HepG2 (cell line): Measurements from ENCODE around the gene PRM2. TPM values are rescaled to one million over a fixed set of nuclear protein-coding genes. Genes with fewer than 3 reads are reported as not detected.
A peak's percentile ranks its signal among the peaks of the same experiment; 100 is the strongest.

ENCODE experiments used
- AGO1 ChIP-seq: fragments of 200-400 bp; formaldehyde crosslinking; IDR thresholded peaks from 2 replicates; pipeline ENCODE4 v1.6.1; 2017; ENCODE audit warnings: mild to moderate bottlenecking, low read depth, low read length, moderate library complexity; ENCODE audit not compliant: poor library complexity, severe bottlenecking
- DNMT3B ChIP-seq: conservative IDR thresholded peaks from 2 replicates; pipeline ENCODE4 v1.6.1; 2016; ENCODE audit warnings: missing biosample characterization, control low read depth
- HMG20A ChIP-seq: IDR thresholded peaks from 2 replicates; pipeline ENCODE4 v1.6.1; 2016; ENCODE audit warnings: borderline replicate concordance
- HMGXB3 ChIP-seq: sonication (generic); formaldehyde crosslinking; IDR thresholded peaks from 2 replicates; pipeline ENCODE4 v1.4.0; 2020; ENCODE audit warnings: missing genetic modification reagents, borderline replicate concordance
- HOMEZ ChIP-seq: IDR thresholded peaks from 2 replicates; pipeline ENCODE4 v1.6.1; 2016; ENCODE audit warnings: low read depth
- IRF1 ChIP-seq: sonication (generic); formaldehyde crosslinking; IDR thresholded peaks from 2 replicates; pipeline ENCODE4 v1.4.0; 2020; ENCODE audit warnings: low read depth, mild to moderate bottlenecking, missing genetic modification reagents
- KDM6A ChIP-seq: IDR thresholded peaks from 2 replicates; pipeline ENCODE4 v1.6.1; 2016; ENCODE audit warnings: low read depth
- KLF13 ChIP-seq: sonication (generic); formaldehyde crosslinking; IDR thresholded peaks from 2 replicates; pipeline ENCODE4 v1.4.0; 2020; ENCODE audit warnings: mild to moderate bottlenecking, missing genetic modification reagents
- MYNN ChIP-seq: sonication (generic); formaldehyde crosslinking; IDR thresholded peaks from 2 replicates; pipeline ENCODE4 v1.4.0; 2020; ENCODE audit warnings: mild to moderate bottlenecking, low read depth, missing genetic modification reagents
- SYNCRIP ChIP-seq: fragments of 200-400 bp; formaldehyde crosslinking; IDR thresholded peaks from 2 replicates; pipeline ENCODE4 v1.6.1; 2018; ENCODE audit warnings: mild to moderate bottlenecking, low read depth, low read length; ENCODE audit not compliant: insufficient read depth
- THAP11 ChIP-seq: IDR thresholded peaks from 2 replicates; pipeline ENCODE4 v1.6.1; 2016; ENCODE audit warnings: missing biosample characterization, missing genetic modification reagents
- THAP8 ChIP-seq: sonication (generic); formaldehyde crosslinking; IDR thresholded peaks from 2 replicates; pipeline ENCODE4 v1.5.1; 2020; ENCODE audit warnings: missing genetic modification reagents, mild to moderate bottlenecking, borderline replicate concordance
- U2AF2 ChIP-seq: fragments of 200-400 bp; formaldehyde crosslinking; IDR thresholded peaks from 2 replicates; pipeline ENCODE4 v1.6.1; 2017; ENCODE audit warnings: low read depth, mild to moderate bottlenecking, low read length
- ZBTB38 ChIP-seq: sonication (generic); formaldehyde crosslinking; IDR thresholded peaks from 2 replicates; pipeline ENCODE4 v1.5.1; 2020; ENCODE audit warnings: mild to moderate bottlenecking, missing genetic modification reagents
- ZEB1 ChIP-seq: IDR thresholded peaks from 2 replicates; pipeline ENCODE4 v1.6.1; 2012; ENCODE audit warnings: mild to moderate bottlenecking, low read depth, inconsistent platforms; ENCODE audit not compliant: insufficient replicate concordance
- ZFP90 ChIP-seq: sonication (generic); formaldehyde crosslinking; IDR thresholded peaks from 2 replicates; pipeline ENCODE4 v1.8.0; 2022; ENCODE audit warnings: missing genetic modification reagents, mild to moderate bottlenecking, inconsistent platforms, borderline replicate concordance
- ZFY ChIP-seq: sonication (generic); formaldehyde crosslinking; IDR thresholded peaks from 2 replicates; pipeline ENCODE4 v1.4.0; 2020; ENCODE audit warnings: missing genetic modification reagents
- ZIK1 ChIP-seq: sonication (generic); formaldehyde crosslinking; IDR thresholded peaks from 2 replicates; pipeline ENCODE4 v1.5.0; 2020; ENCODE audit warnings: mild to moderate bottlenecking, low read depth, missing genetic modification reagents, borderline replicate concordance
- ZMYM4 ChIP-seq: sonication (generic); formaldehyde crosslinking; IDR thresholded peaks from 2 replicates; pipeline ENCODE4 v1.8.1; 2023; ENCODE audit warnings: mild to moderate bottlenecking, missing genetic modification reagents
- ZNF510 ChIP-seq: sonication (generic); formaldehyde crosslinking; IDR thresholded peaks from 2 replicates; pipeline ENCODE4 v1.4.0; 2020; ENCODE audit warnings: low read depth, mild to moderate bottlenecking, missing genetic modification reagents
- ZNF766 ChIP-seq: sonication (generic); formaldehyde crosslinking; IDR thresholded peaks from 2 replicates; pipeline ENCODE4 v1.5.0; 2020; ENCODE audit warnings: missing genetic modification reagents, borderline replicate concordance
- polyA plus RNA-seq, 8 experiments: library from polyadenylated mRNA; depleted of rRNA in 3 of 8; stranded (reverse) in 7 of 8; unstranded in 1 of 8; fragments of >200 nt; fragmentation: Illumina TruSeq in 4 of 8; extraction: Trizol in 4 of 8; gene quantifications; 2 replicates each; pipeline versions ENCODE4 v1.2.1 to v1.2.3, GENCODE V29; 2011 to 2016; ENCODE audit warnings: low read depth in 4 of 8, missing spikeins in 1 of 8, mixed read lengths in 1 of 8; ENCODE audit not compliant: insufficient read depth in 1 of 8
- total RNA-seq, 5 experiments: library from RNA; depleted of rRNA; stranded (reverse); fragments of >200 nt; fragmentation: Illumina TruSeq; extraction: Trizol; gene quantifications; 2 replicates each; pipeline ENCODE4 v1.2.3, GENCODE V29; 2016; ENCODE audit warnings: low read depth in 1 of 5

PRM2 gene
- total and polyA plus RNA-seq, 2 of the 13 experiments (the other 11 are each of a cell fraction or from before 2014, with no cell fraction given), result 0.54 TPM; not detected in 1

- no peak for TF ChIP-seq THAP8
- TF ChIP-seq ZFY, result no peak
- TF ChIP-seq ZEB1, result no peak
- no peak for TF ChIP-seq DNMT3B (CRISPR knock-in tag)
- TF ChIP-seq THAP11, result no peak
- TF ChIP-seq HMG20A, result no peak
- TF ChIP-seq ZNF510, result no peak
- TF ChIP-seq IRF1, result no peak
- 0 out of 2 replicates have a peak, but pooled peaks have one; percentile 10 for TF ChIP-seq ZMYM4
- no peak for TF ChIP-seq ZNF766
- no peak for TF ChIP-seq HMGXB3 (CRISPR knock-in tag)
- TF ChIP-seq SYNCRIP, result no peak
- no peak for TF ChIP-seq KDM6A (CRISPR knock-in tag)
- TF ChIP-seq KLF13 (CRISPR knock-in tag), result no peak
- no peak for TF ChIP-seq ZFP90 (CRISPR knock-in tag)
- no peak for TF ChIP-seq MYNN (CRISPR knock-in tag)
- no peak for TF ChIP-seq ZIK1
- no peak for TF ChIP-seq U2AF2
- TF ChIP-seq HOMEZ, result no peak
- no peak for TF ChIP-seq AGO1
- TF ChIP-seq ZBTB38 (CRISPR knock-in tag), result peak; percentile 22; the same call in 1 of the 2 replicates
Measured at GRCh38 chr16:11253009-11253994, 23.0 kb downstream of the PRM2 start (continued).
